ENCODE results near the gene PRM3. TPM values are rescaled to one million over a fixed set of nuclear protein-coding genes. Genes with fewer than 3 reads are reported as not detected.
A peak's percentile ranks its signal among the peaks of the same experiment; 100 is the strongest.

PRM3 gene
- total RNA-seq, 1 donor from 2014 or later = not detected

- Histone ChIP-seq H2AFZ (replicated peaks) (no peak overlapping the region), H4K20me1 (ENCODE audit: low read depth) (peaks cover 15% of the 10 kb centered on the region), H3F3A (ENCODE audit: low read depth) (peaks cover 6% of the 10 kb centered on the region), H3K27ac (no peak overlapping the region), H3K4me1 (peaks cover 9% of the 10 kb centered on the region), H3K9ac (no peak overlapping the region), H3K79me2 (ENCODE audit: low read depth) (no peaks in the 10 kb centered on the region), H3K9me3 (ENCODE audit: low read depth) (no peaks in the 10 kb centered on the region), H3K4me2 (no peak overlapping the region), H3K36me3 (no peaks in the 10 kb centered on the region), H3K27me3 (peaks cover 28% of the 10 kb centered on the region), H3K4me3 (no peak overlapping the region)
- TF ChIP-seq EZH2 (IDR thresholded peaks at IDR 0.05) (no peak), CTCF (IDR thresholded peaks at IDR 0.05) (no peak), EZH2phosphoT487 (IDR thresholded peaks at IDR 0.05) (no peak)
- H3K27me3 Mint-ChIP-seq (ENCODE audit: insufficient read depth, low read depth) = peaks cover 8% of the 10 kb centered on the region
- H3K27ac Mint-ChIP-seq = no peak overlapping the region
- H3K4me3 Mint-ChIP-seq = peak overlapping the region; percentile 67
- H3K4me1 Mint-ChIP-seq = peaks cover 11% of the 10 kb centered on the region
- DNase-seq (ENCODE audit: low spot score) = no peak
- H3K36me3 Mint-ChIP-seq = no peaks in the 10 kb centered on the region
- H3K9me3 Mint-ChIP-seq = no peaks in the 10 kb centered on the region
These were observed 20.1 kb downstream of the PRM3 start for GRCh38 chr16:11253009-11253994.

GRCh38 chr16:11252482-11252931, 20.9 kb downstream of the PRM3 start:
- TF ChIP-seq EZH2phosphoT487 (IDR thresholded peaks at IDR 0.05) = no peak
- no peak for TF ChIP-seq EZH2 (IDR thresholded peaks at IDR 0.05)
- TF ChIP-seq CTCF (IDR thresholded peaks at IDR 0.05) = no peak
- no peak overlapping the region for H2AFZ ChIP-seq (replicated peaks)
- H3K4me3 ChIP-seq = no peak overlapping the region
- Mint-ChIP-seq H3K27ac (no peak overlapping the region), H3K36me3 (no peaks in the 10 kb centered on the region), H3K27me3 (ENCODE audit: insufficient read depth, low read depth) (peaks cover 8% of the 10 kb centered on the region), H3K9me3 (no peaks in the 10 kb centered on the region), H3K4me1 (peaks cover 11% of the 10 kb centered on the region), H3K4me3 (no peak overlapping the region)
- H3K4me1 ChIP-seq = peaks cover 9% of the 10 kb centered on the region
- no peaks in the 10 kb centered on the region for H3K79me2 ChIP-seq (ENCODE audit: low read depth)
- H3F3A ChIP-seq (ENCODE audit: low read depth) = peaks cover 6% of the 10 kb centered on the region
- no peak for DNase-seq (ENCODE audit: low spot score)
- no peak overlapping the region for H3K27ac ChIP-seq
- H3K27me3 ChIP-seq = peaks cover 28% of the 10 kb centered on the region
- H3K4me2 ChIP-seq = no peak overlapping the region
- no peaks in the 10 kb centered on the region for H3K9me3 ChIP-seq (ENCODE audit: low read depth)
- peaks cover 15% of the 10 kb centered on the region for H4K20me1 ChIP-seq (ENCODE audit: low read depth)
- H3K9ac ChIP-seq = no peak overlapping the region
- no peaks in the 10 kb centered on the region for H3K36me3 ChIP-seq

- Histone ChIP-seq H3K4me3 (no peak overlapping the region), H3K9me3 (ENCODE audit: low read depth) (no peaks in the 10 kb centered on the region), H3K9ac (no peak overlapping the region), H3K27me3 (peaks cover 25% of the 10 kb centered on the region), H3K36me3 (no peaks in the 10 kb centered on the region), H3K4me2 (no peak overlapping the region), H2AFZ (replicated peaks) (no peak overlapping the region), H3K79me2 (ENCODE audit: low read depth) (no peaks in the 10 kb centered on the region), H4K20me1 (ENCODE audit: low read depth) (peaks cover 15% of the 10 kb centered on the region), H3K27ac (no peak overlapping the region), H3K4me1 (peaks cover 6% of the 10 kb centered on the region), H3F3A (ENCODE audit: low read depth) (peaks cover 1% of the 10 kb centered on the region)
- H3K27me3 Mint-ChIP-seq (ENCODE audit: insufficient read depth, low read depth) = peaks cover 8% of the 10 kb centered on the region
- H3K4me3 Mint-ChIP-seq = no peak overlapping the region
- no peaks in the 10 kb centered on the region for H3K9me3 Mint-ChIP-seq
- no peak for TF ChIP-seq CTCF (IDR thresholded peaks at IDR 0.05)
- TF ChIP-seq EZH2phosphoT487 (IDR thresholded peaks at IDR 0.05) = no peak
- no peak for TF ChIP-seq EZH2 (IDR thresholded peaks at IDR 0.05)
- H3K36me3 Mint-ChIP-seq = no peaks in the 10 kb centered on the region
- peaks cover 5% of the 10 kb centered on the region for H3K4me1 Mint-ChIP-seq
- no peak for DNase-seq (ENCODE audit: low spot score)
- no peak overlapping the region for H3K27ac Mint-ChIP-seq
These were observed 21.6 kb downstream of the PRM3 start for GRCh38 chr16:11251525-11252481.
